Measurements from ENCODE around the gene WDR45B.

GRCh38 chr17:82683534-82683933, 35.3 kb upstream of the WDR45B start:
- TF ChIP-seq CTCF (IDR thresholded peaks at IDR 0.05; ENCODE audit: low read depth, low read length, poor library complexity, severe bottlenecking) (no peak), EZH2phosphoT487 (IDR thresholded peaks at IDR 0.05; ENCODE audit: borderline replicate concordance, low read length) (no peak)

Measured in DOHH2 (cell line).